ENCODE results near the gene DGCR2. TPM values are rescaled to one million over a fixed set of nuclear protein-coding genes. Genes with fewer than 3 reads are reported as not detected.

Gene DGCR2
- total RNA-seq, 2 experiments from 2014 or later = 29.7 to 30.8 TPM

GRCh38 chr22:19151329-19152191, 29.3 kb upstream of the DGCR2 start:
- Mint-ChIP-seq H3K27me3 (peaks cover 52% of the 10 kb centered on the region), H3K27ac (no peak overlapping the region), H3K4me1 (peaks cover 10% of the 10 kb centered on the region), H3K36me3 (ENCODE audit: low read depth) (peaks cover 6% of the 10 kb centered on the region), H3K4me3 (peak overlapping the region; percentile 4), H3K9me3 (no peaks in the 10 kb centered on the region)
- ChIA-PET POLR2A (interaction anchor here (1.0 kb wide), 1 partner anchor 16 kb away, joined by 3 read pairs; no protein-coding TSS in a partner anchor), CTCF (interaction anchor here (0.7 kb wide), 1 partner anchor 144 kb away, joined by 6 read pairs; no protein-coding TSS in a partner anchor)
- DNase-seq = no peak

- Mint-ChIP-seq H3K9me3 (no peaks in the 10 kb centered on the region), H3K36me3 (ENCODE audit: low read depth) (peaks cover 6% of the 10 kb centered on the region), H3K27ac (no peak overlapping the region), H3K4me1 (peaks cover 10% of the 10 kb centered on the region), H3K4me3 (peak overlapping the region; percentile 4), H3K27me3 (peaks cover 52% of the 10 kb centered on the region)
- ChIA-PET CTCF (interaction anchor here (0.8 kb wide), 1 partner anchor 327 kb away, joined by 3 read pairs; no protein-coding TSS in a partner anchor), POLR2A (no interaction called here)
- no peak for DNase-seq
These were observed 28.5 kb upstream of the DGCR2 start for GRCh38 chr22:19150482-19151328.

- peaks cover 10% of the 10 kb centered on the region for H3K4me1 Mint-ChIP-seq
- no peak within 1 kb of the TSS for H3K27ac Mint-ChIP-seq
- ChIA-PET POLR2A (no interaction called here), CTCF (interaction anchor here (0.8 kb wide), 1 partner anchor 327 kb away, joined by 3 read pairs; no protein-coding TSS in a partner anchor)
- peak within 1 kb of the TSS; percentile 25 for H3K4me3 Mint-ChIP-seq
- H3K36me3 Mint-ChIP-seq (ENCODE audit: low read depth) = peaks cover 6% of the 10 kb centered on the region
- no peak for DNase-seq
- H3K9me3 Mint-ChIP-seq = no peaks in the 10 kb centered on the region
- H3K27me3 Mint-ChIP-seq = peaks cover 52% of the 10 kb centered on the region
These were observed 27.8 kb upstream of the DGCR2 start, which contains the start of gene GSC2 for GRCh38 chr22:19149991-19150390. Gene GSC2 (minus strand): TSS chr22:19150292. CDS start chr22:19150283, 9 bp downstream.

- peaks cover 7% of the 10 kb centered on the region for H3K36me3 Mint-ChIP-seq (ENCODE audit: low read depth)
- H3K4me1 Mint-ChIP-seq = peaks cover 15% of the 10 kb centered on the region
- ChIA-PET CTCF (interaction anchor here (0.8 kb wide), 1 partner anchor 328 kb away, joined by 3 read pairs; no protein-coding TSS in a partner anchor), POLR2A (interaction anchor here (0.7 to 1.2 kb wide), 3 partner anchors 27 to 39 kb away, joined by 3 to 6 read pairs (median 3); partner anchors contain the start of gene DGCR2)
- H3K27me3 Mint-ChIP-seq = peaks cover 52% of the 10 kb centered on the region
- H3K4me3 Mint-ChIP-seq = peak overlapping the region; percentile 25
- no peak overlapping the region for H3K27ac Mint-ChIP-seq
- DNase-seq = peak; percentile 65
- no peaks in the 10 kb centered on the region for H3K9me3 Mint-ChIP-seq
These were observed 27.1 kb upstream of the DGCR2 start for GRCh38 chr22:19149047-19149883.

GRCh38 chr22:19148417-19149046, 26.3 kb upstream of the DGCR2 start:
- Mint-ChIP-seq H3K27me3 (peaks cover 48% of the 10 kb centered on the region), H3K4me1 (peaks cover 22% of the 10 kb centered on the region), H3K9me3 (no peaks in the 10 kb centered on the region), H3K36me3 (ENCODE audit: low read depth) (peaks cover 12% of the 10 kb centered on the region), H3K27ac (no peak overlapping the region), H3K4me3 (no peak overlapping the region)
- POLR2A ChIA-PET = interaction anchor here (0.7 to 1.2 kb wide), 3 partner anchors 21 to 29 kb away, joined by 3 to 6 read pairs (median 3); partner anchors contain the start of gene DGCR2
- DNase-seq = no peak
- CTCF ChIA-PET = interaction anchor here (0.5 kb wide), 1 partner anchor 45 kb away, joined by 3 read pairs; no protein-coding TSS in a partner anchor

GRCh38 chr22:19147195-19147780, 25.1 kb upstream of the DGCR2 start:
- POLR2A ChIA-PET = interaction anchor here (0.7 to 1.0 kb wide), 2 partner anchors 22 to 25 kb away, joined by 3 read pairs; partner anchors contain the start of gene DGCR2
- CTCF ChIA-PET = interaction anchor here (1.5 kb wide), 1 partner anchor 483 kb away, joined by 3 read pairs; no protein-coding TSS in a partner anchor
- H3K4me1 Mint-ChIP-seq = peaks cover 29% of the 10 kb centered on the region
- H3K36me3 Mint-ChIP-seq (ENCODE audit: low read depth) = peaks cover 12% of the 10 kb centered on the region
- H3K9me3 Mint-ChIP-seq = no peaks in the 10 kb centered on the region
- H3K4me3 Mint-ChIP-seq = no peak overlapping the region
- DNase-seq = no peak
- no peak overlapping the region for H3K27ac Mint-ChIP-seq
- H3K27me3 Mint-ChIP-seq = peaks cover 42% of the 10 kb centered on the region

GRCh38 chr22:19146215-19146968, 24.2 kb upstream of the DGCR2 start:
- no peak overlapping the region for H3K4me3 Mint-ChIP-seq
- no peak overlapping the region for H3K27ac Mint-ChIP-seq
- POLR2A ChIA-PET = interaction anchor here (1.0 to 2.5 kb wide), 2 partner anchors 21 to 24 kb away, joined by 3 to 10 read pairs; partner anchors contain the start of gene DGCR2
- H3K4me1 Mint-ChIP-seq = peaks cover 27% of the 10 kb centered on the region
- H3K9me3 Mint-ChIP-seq = no peaks in the 10 kb centered on the region
- CTCF ChIA-PET = interaction anchor here (1.5 to 3.1 kb wide), 2 partner anchors 332 to 484 kb away, joined by 3 to 16 read pairs; partner anchors contain the start of genes CDC45 and UFD1
- H3K36me3 Mint-ChIP-seq (ENCODE audit: low read depth) = peaks cover 13% of the 10 kb centered on the region
- DNase-seq = no peak
- peaks cover 33% of the 10 kb centered on the region for H3K27me3 Mint-ChIP-seq

GRCh38 chr22:19143967-19144400, 21.8 kb upstream of the DGCR2 start:
- CTCF ChIA-PET = interaction anchor here (0.6 to 3.1 kb wide), 23 partner anchors 10 to 485 kb away, joined by 3 to 17 read pairs (median 4); partner anchors contain the start of genes CDC45, CLTCL1, DGCR2 and DGCR6
- Mint-ChIP-seq H3K9me3 (no peaks in the 10 kb centered on the region), H3K4me3 (peak overlapping the region; percentile 97), H3K27ac (peak overlapping the region; percentile 95), H3K27me3 (peaks cover 23% of the 10 kb centered on the region), H3K4me1 (peaks cover 21% of the 10 kb centered on the region), H3K36me3 (ENCODE audit: low read depth) (peaks cover 25% of the 10 kb centered on the region)
- peak; percentile 58 for DNase-seq
- POLR2A ChIA-PET = interaction anchor here (0.9 to 2.5 kb wide), 17 partner anchors 11 to 712 kb away, joined by 3 to 30 read pairs (median 8); partner anchors contain the start of genes CDC45, CLTCL1, DGCR2 and SLC25A1

GRCh38 chr22:19143212-19143611, 21.0 kb upstream of the DGCR2 start:
- no peaks in the 10 kb centered on the region for H3K9me3 Mint-ChIP-seq
- peak overlapping the region; percentile 97 for H3K4me3 Mint-ChIP-seq
- H3K4me1 Mint-ChIP-seq = peaks cover 21% of the 10 kb centered on the region
- CTCF ChIA-PET = interaction anchor here (1.8 to 3.1 kb wide), 5 partner anchors 21 to 335 kb away, joined by 8 to 17 read pairs (median 12); partner anchors contain the start of genes CDC45, DGCR2, SLC25A1 and UFD1
- POLR2A ChIA-PET = interaction anchor here (0.9 to 2.4 kb wide), 10 partner anchors 10 to 336 kb away, joined by 3 to 30 read pairs (median 10); partner anchors contain the start of genes CDC45, CLTCL1, DGCR2 and SLC25A1
- peaks cover 18% of the 10 kb centered on the region for H3K27me3 Mint-ChIP-seq
- peaks cover 25% of the 10 kb centered on the region for H3K36me3 Mint-ChIP-seq (ENCODE audit: low read depth)
- no peak for DNase-seq
- no peak overlapping the region for H3K27ac Mint-ChIP-seq

GRCh38 chr22:19142394-19142793, 20.2 kb upstream of the DGCR2 start:
- ChIA-PET CTCF (interaction anchor here (2.5 kb wide), 1 partner anchor 32 kb away, joined by 8 read pairs; no protein-coding TSS in a partner anchor), POLR2A (interaction anchor here (2.4 kb wide), 1 partner anchor 20 kb away, joined by 30 read pairs; the partner anchor contains the start of gene DGCR2)
- peak overlapping the region; percentile 24 for H3K4me3 Mint-ChIP-seq
- H3K9me3 Mint-ChIP-seq = no peaks in the 10 kb centered on the region
- no peak overlapping the region for H3K27ac Mint-ChIP-seq
- H3K4me1 Mint-ChIP-seq = peaks cover 21% of the 10 kb centered on the region
- H3K27me3 Mint-ChIP-seq = peaks cover 10% of the 10 kb centered on the region
- DNase-seq = no peak
- peaks cover 25% of the 10 kb centered on the region for H3K36me3 Mint-ChIP-seq (ENCODE audit: low read depth)

Data from activated CD4-positive, alpha-beta memory T cell treated with anti-CD3 and anti-CD28 coated beads, Interleukin-2, amount 10 ng/mL, durations not matched to agents 7 days and 5 days (primary cell).